ENCODE results near the gene DSCAML1. TPM values are rescaled to one million over a fixed set of nuclear protein-coding genes. Genes with fewer than 3 reads are reported as not detected.

Gene DSCAML1
- total and polyA plus RNA-seq, 9 of the 15 experiments (the other 6 are each of a cell fraction or from before 2014, with no cell fraction given), result not detected

- no peak for ATAC-seq
Observed at GRCh38 chr11:117679461-117679860, 117.6 kb downstream of the DSCAML1 start.

DNA sequence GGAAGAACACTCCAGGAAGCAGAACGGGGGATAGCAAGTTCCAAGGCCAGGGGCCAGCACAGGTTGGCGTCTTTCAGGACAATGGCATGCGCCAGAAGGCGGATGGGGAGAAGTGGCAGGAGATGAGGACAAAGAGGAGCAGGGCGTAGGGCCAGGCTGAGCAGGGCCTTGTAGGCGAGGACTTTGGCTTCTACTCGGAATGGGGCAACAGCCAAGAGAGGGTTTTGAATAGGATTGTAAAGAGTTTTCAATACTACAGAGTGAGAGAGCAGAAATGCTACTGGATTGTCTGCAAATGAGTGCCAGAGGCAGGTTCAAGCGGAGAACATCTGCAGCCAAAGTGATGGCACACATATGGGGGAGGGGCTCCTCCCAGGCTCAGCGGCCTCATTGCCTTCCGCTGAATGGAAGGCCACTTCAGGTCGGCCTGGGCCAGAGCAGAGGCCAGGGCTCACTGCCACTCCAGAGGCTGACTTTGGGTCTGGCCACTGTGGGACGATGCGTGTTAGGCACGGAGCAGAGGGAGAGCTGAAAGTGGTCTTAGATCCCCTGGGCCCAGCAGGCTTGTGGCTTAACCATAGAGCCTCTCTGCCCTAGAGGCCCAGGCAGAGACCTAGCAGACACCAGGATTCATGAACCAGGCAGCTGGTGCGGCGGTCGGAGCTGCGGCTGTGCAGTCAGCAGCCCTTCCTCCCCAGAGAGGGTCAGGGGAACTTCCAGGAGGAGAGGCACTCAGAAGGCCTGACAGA is 118.2 kb downstream of the DSCAML1 start:
- H2AFZ ChIP-seq (ENCODE audit: low read depth, low read length), result no peak overlapping the region
- ATAC-seq (no peak), DNase-seq (ENCODE audit: extremely low read depth in 1 of 4, low spot score in 3 of 4) (no peak), FAIRE-seq (no peak)
- no peaks in the 10 kb centered on the region for H3K9me1 ChIP-seq (ENCODE audit: control insufficient read depth, insufficient read depth, low read length)
- 0% methylated on average over 11 of the region's 18 CpGs for WGBS (ENCODE audit: insufficient coverage, low coverage, missing lambda C conversion rate)
- H3K9me3 ChIP-seq (replicated peaks; ENCODE audit: control insufficient read depth, insufficient read depth, low read depth, low read length), result no peaks in the 10 kb centered on the region
- H3K4me3 ChIP-seq, result no peak overlapping the region
- CTCF ChIA-PET (ENCODE audit: low intra/inter-chr PET ratio), result no interaction called here
- no peak overlapping the region for H3K27ac ChIP-seq (ENCODE audit: extremely low read depth, low read depth, low read length)
- no peak overlapping the region for H3K9ac ChIP-seq (ENCODE audit: insufficient read depth in 1 of 2, low read depth in 2 of 2, low read length in 2 of 2)
- H3K4me1 ChIP-seq (replicated peaks in 1 of 2; ENCODE audit: control insufficient read depth in 2 of 2, insufficient read depth in 2 of 2, low read length in 2 of 2), result no peaks in the 10 kb centered on the region
- POLR2A ChIA-PET, result interaction anchor here (1.0 kb wide), 2 partner anchors 14 to 22 kb away, joined by 3 read pairs; no protein-coding TSS in a partner anchor
- intact Hi-C loops (cut with micrococcal nuclease), result no loop called here
- no peak overlapping the region for H3K4me2 ChIP-seq (ENCODE audit: insufficient read depth, low read length)
- no peaks in the 10 kb centered on the region for H3K79me2 ChIP-seq (ENCODE audit: control insufficient read depth, insufficient read depth, low read length)
- no peaks in the 10 kb centered on the region for H3K36me3 ChIP-seq (ENCODE audit: control insufficient read depth, insufficient read depth, low read length)
- no TSS peak for BruUV-seq (replicated peaks)
- peaks cover 6% of the 10 kb centered on the region; the same call in 1 of the 2 replicates for H4K20me1 ChIP-seq (replicated peaks; ENCODE audit: control insufficient read depth, insufficient read depth, low read length)
- in situ Hi-C loops (cut with MboI), result no loop called here
- peaks cover 10 to 73% of the 10 kb centered on the region in 2 experiments for H3K27me3 ChIP-seq (ENCODE audit: control insufficient read depth in 2 of 2, insufficient read depth in 2 of 2, low read length in 2 of 2)
- TF ChIP-seq, protein P1, sequence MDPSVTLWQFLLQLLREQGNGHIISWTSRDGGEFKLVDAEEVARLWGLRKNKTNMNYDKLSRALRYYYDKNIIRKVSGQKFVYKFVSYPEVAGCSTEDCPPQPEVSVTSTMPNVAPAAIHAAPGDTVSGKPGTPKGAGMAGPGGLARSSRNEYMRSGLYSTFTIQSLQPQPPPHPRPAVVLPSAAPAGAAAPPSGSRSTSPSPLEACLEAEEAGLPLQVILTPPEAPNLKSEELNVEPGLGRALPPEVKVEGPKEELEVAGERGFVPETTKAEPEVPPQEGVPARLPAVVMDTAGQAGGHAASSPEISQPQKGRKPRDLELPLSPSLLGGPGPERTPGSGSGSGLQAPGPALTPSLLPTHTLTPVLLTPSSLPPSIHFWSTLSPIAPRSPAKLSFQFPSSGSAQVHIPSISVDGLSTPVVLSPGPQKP (CRISPR knock-in tag; IDR thresholded peaks at IDR 0.05), result no peak
- TF ChIP-seq, protein P2, sequence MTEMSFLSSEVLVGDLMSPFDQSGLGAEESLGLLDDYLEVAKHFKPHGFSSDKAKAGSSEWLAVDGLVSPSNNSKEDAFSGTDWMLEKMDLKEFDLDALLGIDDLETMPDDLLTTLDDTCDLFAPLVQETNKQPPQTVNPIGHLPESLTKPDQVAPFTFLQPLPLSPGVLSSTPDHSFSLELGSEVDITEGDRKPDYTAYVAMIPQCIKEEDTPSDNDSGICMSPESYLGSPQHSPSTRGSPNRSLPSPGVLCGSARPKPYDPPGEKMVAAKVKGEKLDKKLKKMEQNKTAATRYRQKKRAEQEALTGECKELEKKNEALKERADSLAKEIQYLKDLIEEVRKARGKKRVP (CRISPR knock-in tag; IDR thresholded peaks at IDR 0.05), result no peak
- TF ChIP-seq BHLHE40 (IDR thresholded peaks at IDR 0.05; ENCODE audit: low read length) (no peak), KDM5B (IDR thresholded peaks at IDR 0.05; ENCODE audit: insufficient replicate concordance, low read depth, low read length) (no peak), CREBBP (IDR thresholded peaks at IDR 0.05; ENCODE audit: low read depth, low read length) (no peak), ZNF146 (CRISPR knock-in tag; IDR thresholded peaks at IDR 0.05; ENCODE audit: unreplicated experiment) (no peak), ZNF766 (CRISPR knock-in tag; conservative IDR thresholded peaks at IDR 0.05) (no peak), ELF2 (CRISPR knock-in tag; IDR thresholded peaks at IDR 0.05) (no peak), LEF1 (IDR thresholded peaks at IDR 0.05) (no peak), ZBTB1 (CRISPR knock-in tag; IDR thresholded peaks at IDR 0.05; ENCODE audit: borderline replicate concordance, low read depth) (no peak), CCNT2 (IDR thresholded peaks at IDR 0.05; ENCODE audit: borderline replicate concordance, extremely low read depth, insufficient read length, low read depth, low read length) (no peak)

More at GRCh38 chr11:117679461-117679860, 117.6 kb downstream of the DSCAML1 start:
- FAIRE-seq, result no peak
- H3K9me1 ChIP-seq (ENCODE audit: control insufficient read depth, insufficient read depth, low read length), result no peaks in the 10 kb centered on the region
- H3K9me3 ChIP-seq (replicated peaks; ENCODE audit: control insufficient read depth, insufficient read depth, low read depth, low read length), result no peaks in the 10 kb centered on the region
- H3K4me1 ChIP-seq (replicated peaks in 1 of 2; ENCODE audit: control insufficient read depth in 2 of 2, insufficient read depth in 2 of 2, low read length in 2 of 2), result no peaks in the 10 kb centered on the region
- no TSS peak for BruUV-seq (replicated peaks)
- H3K4me3 ChIP-seq, result no peak overlapping the region
- TF ChIP-seq KDM5B (IDR thresholded peaks at IDR 0.05; ENCODE audit: insufficient replicate concordance, low read depth, low read length) (no peak), NFATC3 (IDR thresholded peaks at IDR 0.05) (no peak), ELF1 (tag; IDR thresholded peaks at IDR 0.05) (no peak), SAFB2 (IDR thresholded peaks at IDR 0.05; ENCODE audit: borderline replicate concordance, low read depth, low read length, severe bottlenecking) (no peak), NEUROD1 (IDR thresholded peaks at IDR 0.05; ENCODE audit: borderline replicate concordance, low read depth, low read length, partially characterized antibody) (no peak), GABPB2 (CRISPR knock-in tag; conservative IDR thresholded peaks at IDR 0.05) (no peak)
- H3K79me2 ChIP-seq (ENCODE audit: control insufficient read depth, insufficient read depth, low read length), result no peaks in the 10 kb centered on the region
- H4K20me1 ChIP-seq (replicated peaks; ENCODE audit: control insufficient read depth, insufficient read depth, low read length), result peaks cover 6% of the 10 kb centered on the region; the same call in 1 of the 2 replicates
- H2AFZ ChIP-seq (ENCODE audit: low read depth, low read length), result no peak overlapping the region
- in situ Hi-C loops (cut with MboI) (no loop called here), intact Hi-C loops (cut with micrococcal nuclease) (no loop called here)
- ChIA-PET POLR2A (interaction anchor here (1.0 kb wide), 3 partner anchors 13 to 22 kb away, joined by 3 read pairs; no protein-coding TSS in a partner anchor), CTCF (ENCODE audit: low intra/inter-chr PET ratio) (no interaction called here)
- H3K9ac ChIP-seq (ENCODE audit: insufficient read depth in 1 of 2, low read depth in 2 of 2, low read length in 2 of 2), result no peak overlapping the region
- H3K27me3 ChIP-seq (ENCODE audit: control insufficient read depth in 2 of 2, insufficient read depth in 2 of 2, low read length in 2 of 2), result peaks cover 8 to 69% of the 10 kb centered on the region in 2 experiments; a peak in 3 of 5 replicates
- H3K36me3 ChIP-seq (ENCODE audit: control insufficient read depth, insufficient read depth, low read length), result no peaks in the 10 kb centered on the region
- DNase-seq (ENCODE audit: extremely low read depth in 1 of 4, low spot score in 3 of 4), result no peak
- WGBS (ENCODE audit: insufficient coverage, low coverage, missing lambda C conversion rate), result 0% methylated on average over 3 of the region's 3 CpGs
- H3K4me2 ChIP-seq (ENCODE audit: insufficient read depth, low read length), result no peak overlapping the region
- no peak overlapping the region for H3K27ac ChIP-seq (ENCODE audit: extremely low read depth, low read depth, low read length)

Data from K562 (cell line).